ENCODE measurements around the gene BAZ1B. TPM values are rescaled to one million over a fixed set of nuclear protein-coding genes. Genes with fewer than 3 reads are reported as not detected.

The BAZ1B gene
- total and polyA plus RNA-seq, 9 of the 15 experiments (the other 6 are each of a cell fraction or from before 2014, with no cell fraction given): 15.0 to 134 (median 79.5) TPM

- TF ChIP-seq ZKSCAN1 (IDR thresholded peaks at IDR 0.05; ENCODE audit: low read depth, low read length) (no peak), ZNF778 (CRISPR knock-in tag; IDR thresholded peaks at IDR 0.05) (no peak), ESRRB (CRISPR knock-in tag; IDR thresholded peaks at IDR 0.05; ENCODE audit: borderline replicate concordance) (no peak), ZEB2 (IDR thresholded peaks at IDR 0.05) (no peak), MCM2 (IDR thresholded peaks at IDR 0.05; ENCODE audit: low read depth) (no peak), NFATC3 (IDR thresholded peaks at IDR 0.05) (0 out of 2 replicates have a peak, but pooled peaks have one; percentile 23), TEAD4 (IDR thresholded peaks at IDR 0.05; ENCODE audit: low read length) (0 out of 2 replicates have a peak, but pooled peaks have one; percentile 11), TEAD4 (CRISPR knock-in tag; IDR thresholded peaks at IDR 0.05; ENCODE audit: borderline replicate concordance) (no peak), ZBTB7A (IDR thresholded peaks at IDR 0.05; ENCODE audit: borderline replicate concordance, control insufficient read depth, low read depth, low read length) (peak; percentile 36), NBN (IDR thresholded peaks at IDR 0.05; ENCODE audit: low read depth) (0 out of 2 replicates have a peak, but pooled peaks have one; percentile 42), KHSRP (IDR thresholded peaks at IDR 0.05) (no peak), SRSF3 (IDR thresholded peaks at IDR 0.05; ENCODE audit: insufficient read depth, low read length) (0 out of 2 replicates have a peak, but pooled peaks have one; percentile 65), NFE2 (IDR thresholded peaks at IDR 0.05; ENCODE audit: low read depth) (no peak), CREB3L1 (IDR thresholded peaks at IDR 0.05; ENCODE audit: borderline replicate concordance, low read depth) (no peak; the same call in 1 of the 2 replicates), MECOM (CRISPR knock-in tag; IDR thresholded peaks at IDR 0.05) (0 out of 2 replicates have a peak, but pooled peaks have one; percentile 13), NR2C2 (CRISPR knock-in tag; IDR thresholded peaks at IDR 0.05) (no peak), NR2C2 (tag; IDR thresholded peaks at IDR 0.05) (no peak), SIN3A (IDR thresholded peaks at IDR 0.05; ENCODE audit: borderline replicate concordance in 2 of 2, control insufficient read depth in 1 of 2, low read depth in 2 of 2, low read length in 2 of 2) (0 out of 4 replicates have a peak, but pooled peaks of 1 of the 2 experiments have one; percentile 15), BRD9 (IDR thresholded peaks at IDR 0.05; ENCODE audit: low read depth, partially characterized antibody) (peak; percentile 67), SMARCC2 (IDR thresholded peaks at IDR 0.05; ENCODE audit: low read depth) (peak; percentile 36), E2F6 (IDR thresholded peaks at IDR 0.05; ENCODE audit: borderline replicate concordance in 1 of 2, extremely low read depth in 1 of 2, insufficient read depth in 1 of 2, insufficient read length in 1 of 2, low read depth in 1 of 2, low read length in 1 of 2, poor library complexity in 1 of 2, severe bottlenecking in 1 of 2) (peak in 1 of 2 experiments; percentile 4), ZNF232 (CRISPR knock-in tag; IDR thresholded peaks at IDR 0.05) (no peak), RBM34 (IDR thresholded peaks at IDR 0.05; ENCODE audit: borderline replicate concordance, insufficient read depth, low read length) (no peak), ZNF589 (CRISPR knock-in tag; IDR thresholded peaks at IDR 0.05; ENCODE audit: low read depth) (peak; percentile 79; the same call in 1 of the 2 replicates)
Measured at GRCh38 chr7:73520673-73521635, 1.1 kb downstream of the BAZ1B start (continued).
